Measurements from ENCODE around the gene PDIA4.
A peak's percentile ranks its signal among the peaks of the same experiment; 100 is the strongest.
"Not testable (repeated sequence)": the region's sequence is repeated elsewhere in the genome, so short reads cannot be mapped to it uniquely, and the experiment has no call there.

The PDIA4 gene

DNA sequence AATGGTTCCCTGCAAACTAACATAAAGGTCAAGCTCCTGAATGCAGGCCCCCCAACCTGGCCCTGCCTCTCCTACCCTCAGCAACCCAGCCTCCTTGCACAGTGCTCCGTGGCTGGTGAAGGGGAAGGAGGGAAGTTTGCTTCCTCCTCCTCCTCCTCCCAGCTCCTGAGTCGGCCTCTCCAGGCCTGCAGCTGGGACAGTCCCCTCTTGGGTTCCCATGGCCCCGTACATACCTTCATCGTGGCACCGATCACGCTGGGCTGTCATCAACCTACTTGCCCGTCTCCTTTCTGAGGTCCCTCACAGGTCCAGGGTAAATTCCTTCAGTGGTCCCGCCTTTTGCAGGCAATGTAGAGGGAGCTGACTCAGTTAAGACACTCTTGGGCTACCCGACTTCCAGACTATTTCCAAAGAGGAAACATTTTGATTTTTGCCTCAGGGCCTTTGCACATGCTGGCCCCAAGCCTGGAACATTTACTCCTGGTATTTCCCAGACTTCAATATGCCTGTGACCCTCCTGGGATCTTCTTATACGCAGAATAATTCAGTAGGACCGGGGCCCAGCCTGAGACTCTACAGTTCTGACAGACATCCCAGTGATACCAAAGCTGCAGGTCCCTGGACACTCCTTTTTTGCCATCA is 26.8 kb downstream of the PDIA4 start:
- DNase-seq: no peak

- DNase-seq: no peak
Measured at GRCh38 chr7:149000961-149001360, 27.3 kb downstream of the PDIA4 start.

GRCh38 chr7:148999192-148999591 is 29.1 kb downstream of the PDIA4 start:
- no peak for DNase-seq

- no peak for DNase-seq
Measured at GRCh38 chr7:148997497-148997896, 30.8 kb downstream of the PDIA4 start.

DNA sequence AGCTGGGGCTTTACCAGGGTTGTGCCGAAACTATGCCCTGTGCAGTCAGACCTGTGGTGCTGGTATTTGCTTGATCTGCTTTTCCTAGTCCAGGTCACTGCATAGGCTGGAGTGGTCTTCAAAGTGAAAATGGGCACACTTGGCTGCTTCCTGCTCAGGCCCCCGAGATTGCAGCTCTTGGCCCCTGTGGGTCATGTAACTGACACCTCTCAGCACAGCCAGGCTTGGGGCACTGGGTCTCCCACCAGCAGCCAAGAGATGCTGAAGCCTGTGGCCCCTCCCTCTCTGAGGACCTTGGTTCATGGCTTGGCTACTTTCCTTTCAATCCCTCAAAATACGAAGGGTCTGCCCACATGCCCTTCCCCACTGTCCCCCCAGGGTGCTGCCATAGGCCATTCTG is 33.7 kb downstream of the PDIA4 start:
- no peak for DNase-seq

GRCh38 chr7:148993193-148993592 is 35.1 kb downstream of the PDIA4 start:
- DNase-seq: no peak

DNA sequence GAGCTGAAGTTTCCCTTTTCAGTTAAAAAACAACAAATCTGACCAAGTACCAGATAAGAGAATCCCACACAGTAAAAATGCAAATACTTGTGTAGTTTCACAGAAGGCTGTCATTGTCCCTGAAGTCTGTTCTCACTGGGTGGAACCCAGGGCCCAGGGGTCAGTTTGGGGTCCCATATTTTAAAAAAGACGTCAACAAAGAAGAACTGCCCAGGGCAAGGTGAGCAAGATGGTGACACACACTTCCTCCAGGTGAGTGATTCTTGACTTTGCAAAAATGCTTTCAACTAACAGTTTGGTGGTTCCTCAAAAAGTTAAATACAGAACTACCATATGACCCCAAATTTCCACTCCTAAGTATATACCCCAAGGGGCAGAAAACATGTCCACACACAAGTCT is 36.8 kb downstream of the PDIA4 start:
- no peak for DNase-seq

DNA sequence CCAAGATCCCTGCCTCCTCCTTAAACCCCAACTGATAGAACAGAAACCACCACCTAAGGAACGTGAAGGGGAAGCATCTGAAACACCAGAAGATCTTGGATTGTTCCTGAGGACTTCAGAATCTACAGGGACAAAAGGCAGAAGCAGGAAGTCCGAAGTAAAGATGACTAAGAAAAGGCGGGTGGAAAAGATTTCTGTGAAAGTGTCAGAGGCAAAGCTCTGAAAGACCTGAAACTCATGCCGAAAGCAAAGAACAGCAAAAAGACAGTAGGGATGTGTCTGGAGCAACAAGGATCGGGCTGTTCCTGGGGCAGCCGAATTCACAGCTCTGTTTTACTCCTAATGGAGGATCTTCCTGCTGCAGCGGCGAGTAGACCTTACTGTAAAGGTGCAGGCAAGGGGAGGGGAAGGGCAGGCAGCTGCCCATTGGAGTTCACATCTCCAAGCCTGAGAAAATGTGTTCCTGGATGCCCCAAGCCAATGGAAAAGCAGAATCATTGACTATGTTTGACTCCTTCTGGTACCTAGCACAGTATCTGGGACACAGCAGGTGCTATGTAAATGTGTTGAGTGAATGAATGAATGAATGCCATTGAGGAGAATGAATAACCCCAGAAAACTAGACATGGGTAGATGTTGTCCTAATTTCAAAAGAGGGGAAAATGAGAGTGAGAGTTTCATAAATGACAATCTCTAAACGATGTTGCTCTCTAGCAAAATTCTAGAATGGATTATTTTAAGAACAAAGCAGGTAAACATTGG is 40.4 kb downstream of the PDIA4 start:
- DNase-seq: no peak

GRCh38 chr7:148987010-148987750 is 41.1 kb downstream of the PDIA4 start:
- peak; percentile 59 for DNase-seq

- DNase-seq: no peak
Measured at GRCh38 chr7:148986742-148987009, 41.6 kb downstream of the PDIA4 start.

DNA sequence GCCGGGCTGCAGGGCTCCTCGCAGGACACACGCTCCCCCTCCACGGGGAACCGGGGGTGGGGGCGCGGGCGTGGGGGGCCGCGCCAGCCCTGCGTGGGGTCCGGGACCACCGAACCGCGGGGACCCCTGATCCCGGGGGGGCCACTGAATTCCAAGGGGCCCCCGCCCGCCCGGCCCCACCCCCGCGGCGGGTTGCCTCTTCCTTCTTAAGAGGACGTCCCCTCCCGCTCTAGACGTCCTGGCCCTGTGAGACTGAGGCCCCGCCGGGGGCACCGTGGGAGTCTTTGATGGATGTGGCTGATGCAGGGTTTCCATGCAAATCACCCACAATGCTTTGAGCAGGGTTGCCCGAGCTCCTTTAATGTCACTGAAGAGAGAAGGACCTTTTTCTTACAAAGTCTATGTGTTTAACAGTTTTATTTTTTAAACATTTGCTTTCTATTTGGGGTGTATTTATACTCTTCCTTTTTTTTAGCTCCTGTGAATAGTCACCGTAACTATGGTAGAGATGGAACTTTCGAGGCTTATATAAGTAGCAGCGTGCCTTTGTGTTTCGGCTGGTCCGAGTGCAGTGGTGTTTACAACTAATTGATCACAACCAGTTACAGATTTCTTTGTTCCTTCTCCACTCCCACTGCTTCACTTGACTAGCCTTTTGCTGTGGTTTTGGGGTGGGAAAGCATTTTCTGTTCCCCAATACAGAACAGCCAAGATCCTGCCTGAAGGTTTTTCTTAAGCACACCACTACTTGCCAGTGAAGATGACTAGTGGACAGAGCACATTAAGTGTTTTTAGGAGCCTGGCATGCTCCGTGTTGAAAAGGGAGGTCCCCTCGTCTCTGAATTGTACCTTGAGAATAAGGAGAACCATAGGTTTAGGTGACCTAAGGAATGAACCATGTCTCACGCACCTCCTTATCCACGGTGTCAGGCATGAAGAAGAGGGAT is 44.8 kb downstream of the PDIA4 start:
- DNase-seq: peak; percentile 64

DNA sequence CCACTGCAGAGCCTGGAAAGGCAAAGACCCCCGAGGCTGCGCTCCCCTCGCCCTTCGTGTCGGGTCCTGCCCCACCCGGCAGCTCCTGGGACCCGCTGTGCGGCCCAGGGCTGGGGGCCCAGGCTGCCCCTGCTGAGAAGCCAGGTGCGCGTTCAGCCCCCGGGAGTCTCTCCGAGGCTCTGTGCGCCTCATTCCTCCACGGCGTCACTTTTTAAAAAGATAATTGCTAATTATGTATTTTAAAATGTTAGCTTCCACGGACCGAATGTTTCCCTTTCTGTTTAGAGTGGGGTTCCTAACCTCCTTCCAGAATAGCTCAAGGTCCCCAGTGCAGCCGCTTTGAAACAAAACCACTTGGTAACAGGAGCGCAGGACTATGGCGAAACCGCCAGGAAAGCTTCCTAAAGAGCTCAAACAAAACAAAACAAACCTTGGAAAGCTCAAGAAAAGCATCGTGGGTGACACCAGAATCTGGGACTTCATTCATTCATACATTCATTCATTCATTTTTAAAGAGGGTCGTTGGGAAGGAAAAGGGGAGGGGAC is 45.6 kb downstream of the PDIA4 start:
- DNase-seq: peak; percentile 9

GRCh38 chr7:148979827-148980226 is 48.5 kb downstream of the PDIA4 start:
- no peak for DNase-seq

- DNase-seq: not testable (repeated sequence)
Measured at GRCh38 chr7:148979072-148979471, 49.2 kb downstream of the PDIA4 start.

DNA sequence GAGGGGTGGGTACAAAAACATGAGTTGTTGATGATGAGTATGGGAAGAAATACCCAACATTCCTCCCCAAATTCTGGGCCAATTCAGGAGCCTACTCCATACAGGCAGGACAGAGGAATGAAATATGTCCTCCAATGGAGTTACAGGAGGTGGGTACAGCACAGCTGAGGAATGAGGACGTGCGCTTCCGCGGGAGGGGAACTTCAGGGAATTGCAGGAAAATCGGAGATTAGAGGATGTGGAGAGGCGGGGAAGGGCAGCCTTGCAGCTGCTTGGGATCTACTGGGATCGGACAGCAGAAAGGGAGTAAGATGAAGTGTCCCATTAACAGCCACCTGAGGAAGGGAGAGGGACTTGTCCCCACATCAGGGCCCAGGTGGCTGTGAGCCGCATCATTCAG is 50.2 kb downstream of the PDIA4 start:
- no peak for DNase-seq

GRCh38 chr7:148975896-148976295 is 52.4 kb downstream of the PDIA4 start:
- DNase-seq: no peak

DNA sequence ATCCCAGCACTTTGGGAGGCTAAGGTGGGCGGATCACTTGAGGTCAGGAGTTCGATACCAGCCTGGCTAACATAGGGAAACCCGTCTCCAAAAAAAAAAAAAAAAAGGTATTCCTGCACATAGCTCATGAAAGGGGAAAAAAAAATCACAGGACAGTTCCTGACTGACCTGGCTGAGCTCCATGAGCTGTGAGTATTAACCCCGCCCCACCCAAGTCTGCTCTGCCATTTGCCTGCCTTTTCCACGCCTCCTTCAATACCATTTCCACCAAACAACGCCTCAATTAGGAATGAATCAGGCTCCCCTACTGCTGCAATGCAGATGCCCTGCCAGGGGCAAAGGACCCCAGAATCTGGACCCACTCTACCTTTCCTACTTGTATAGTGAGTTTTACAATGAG is 55.0 kb downstream of the PDIA4 start:
- DNase-seq: no peak

DNA sequence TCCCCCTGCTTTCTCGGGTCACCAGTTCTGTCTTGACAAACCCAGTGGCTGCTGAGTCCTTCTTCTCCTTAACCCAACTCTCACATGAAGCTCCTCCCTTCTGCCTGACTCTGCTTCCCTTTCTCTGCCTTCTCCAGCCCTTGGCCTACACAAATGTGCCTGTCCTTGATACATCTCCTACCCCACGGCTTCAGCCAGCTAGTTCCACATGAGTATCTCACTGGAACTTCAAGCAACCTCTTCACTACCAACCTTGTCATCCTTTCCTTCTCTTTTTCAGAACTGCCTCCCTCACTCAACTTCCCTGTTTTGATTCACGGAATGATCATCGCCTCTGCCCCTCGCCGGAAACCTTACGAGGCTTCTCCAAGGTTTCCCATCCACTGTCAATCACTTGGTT is 55.9 kb downstream of the PDIA4 start:
- no peak for DNase-seq

- DNase-seq: no peak
Measured at GRCh38 chr7:148967602-148968001, 60.7 kb downstream of the PDIA4 start.

GRCh38 chr7:148967032-148967372 is 61.3 kb downstream of the PDIA4 start:
- no peak for DNase-seq

- DNase-seq: no peak
Measured at GRCh38 chr7:148964483-148965267, 63.6 kb downstream of the PDIA4 start.
